Measurements from ENCODE around the gene BLOC1S1. TPM values are rescaled to one million over a fixed set of nuclear protein-coding genes. Genes with fewer than 3 reads are reported as not detected.
A peak's percentile ranks its signal among the peaks of the same experiment; 100 is the strongest.

BLOC1S1 gene
- polyA plus RNA-seq, 2 of the 4 experiments (the other 2 are of a cell fraction) = 112 to 138 TPM

- Histone ChIP-seq H3K4me1 (peaks cover 14% of the 10 kb centered on the region; the same call in 2 of the 3 replicates), H3K27ac (no peak overlapping the region), H3K9me3 (no peaks in the 10 kb centered on the region), H3K4me2 (no peak overlapping the region), H3K4me3 (no peak overlapping the region)
- DNase-seq (ENCODE audit: low read depth in 1 of 2, low spot score in 1 of 2) (no peak), FAIRE-seq (no peak), ATAC-seq (no peak)
- TF ChIP-seq REST (IDR thresholded peaks at IDR 0.05) = no peak
- no peak for TF ChIP-seq EHF (CRISPR knock-in tag; IDR thresholded peaks at IDR 0.05)
- no peak for TF ChIP-seq ZNF302 (CRISPR knock-in tag; IDR thresholded peaks at IDR 0.05)
- TF ChIP-seq HOXB13 (CRISPR knock-in tag; IDR thresholded peaks at IDR 0.05; ENCODE audit: low read depth) = no peak
- TF ChIP-seq POLR2A (IDR thresholded peaks at IDR 0.05; ENCODE audit: low read length) = 0 out of 2 replicates have a peak, but pooled peaks have one; percentile 14
- no peak for TF ChIP-seq FOSL2 (IDR thresholded peaks at IDR 0.05)
- TF ChIP-seq FOSL2 (CRISPR knock-in tag; IDR thresholded peaks at IDR 0.05) = no peak
- TF ChIP-seq MAFK (IDR thresholded peaks at IDR 0.05; ENCODE audit: partially characterized antibody) = no peak
- no peak for TF ChIP-seq HOXA7 (CRISPR knock-in tag; IDR thresholded peaks at IDR 0.05)
- ChIA-PET POLR2A (no interaction called here), CTCF (interaction anchor here (1.2 to 1.5 kb wide), 3 partner anchors 10 to 27 kb away, joined by 3 read pairs; no protein-coding TSS in a partner anchor)
- WGBS (ENCODE audit: missing lambda C conversion rate) = 78% methylated on average over 5 of the region's 5 CpGs
Measured at GRCh38 chr12:55685671-55686070, 30.2 kb upstream of the BLOC1S1 start.

GRCh38 chr12:55686366-55687010 is 29.4 kb upstream of the BLOC1S1 start:
- ATAC-seq = no peak
- Histone ChIP-seq H3K4me2 (no peak overlapping the region), H3K27ac (no peak overlapping the region), H3K4me3 (no peak overlapping the region), H3K4me1 (peaks cover 9% of the 10 kb centered on the region; the same call in 2 of the 3 replicates), H3K9me3 (no peaks in the 10 kb centered on the region)
- no peak for FAIRE-seq
- POLR2A ChIA-PET = no interaction called here
- WGBS (ENCODE audit: missing lambda C conversion rate) = 67% methylated on average over 9 of the region's 9 CpGs
- no peak for DNase-seq (ENCODE audit: low read depth in 1 of 2, low spot score in 1 of 2)
- CTCF ChIA-PET = interaction anchor here (1.2 to 1.3 kb wide), 2 partner anchors 30 to 34 kb away, joined by 3 to 5 read pairs; no protein-coding TSS in a partner anchor
- TF ChIP-seq HDAC2 (IDR thresholded peaks at IDR 0.05) (no peak), CHD2 (IDR thresholded peaks at IDR 0.05; ENCODE audit: low read length, partially characterized antibody) (no peak), FOSB (CRISPR knock-in tag; IDR thresholded peaks at IDR 0.05) (no peak), HOXA7 (CRISPR knock-in tag; IDR thresholded peaks at IDR 0.05) (no peak), CEBPB (IDR thresholded peaks at IDR 0.05) (no peak), HES2 (IDR thresholded peaks at IDR 0.05) (no peak), MAZ (IDR thresholded peaks at IDR 0.05; ENCODE audit: borderline replicate concordance, low read depth, low read length) (no peak), ZC3H11A (IDR thresholded peaks at IDR 0.05) (no peak), RAD21 (conservative IDR thresholded peaks at IDR 0.05 in 1 of 2, IDR thresholded peaks at IDR 0.05 in 1 of 2) (no peak), EP300 (IDR thresholded peaks at IDR 0.05) (no peak), GATA3 (IDR thresholded peaks at IDR 0.05; ENCODE audit: borderline replicate concordance) (no peak), PBX3 (IDR thresholded peaks at IDR 0.05) (no peak), MYC (IDR thresholded peaks at IDR 0.05; ENCODE audit: borderline replicate concordance, low read length) (no peak), KDM1A (IDR thresholded peaks at IDR 0.05; ENCODE audit: low read depth) (no peak), TFCP2L1 (CRISPR knock-in tag; IDR thresholded peaks at IDR 0.05) (no peak), ZNF302 (CRISPR knock-in tag; IDR thresholded peaks at IDR 0.05) (no peak), POLR2AphosphoS2 (conservative IDR thresholded peaks at IDR 0.05; ENCODE audit: low read length) (no peak)

Measured in A549 (cell line).